Neuronal stem cell (in vitro differentiated cells): Measurements from ENCODE around the gene RPGRIP1L.

Experiments used
- DNase-seq: peaks from one replicate; pipeline ENCODE4 v3.0.0-alpha.2; 2013; ENCODE audit warnings: low spot score
- H2AFZ ChIP-seq: one replicate; pipeline ENCODE4 v1.6.1; 2013; ENCODE audit warnings: mild to moderate bottlenecking, low read length, inconsistent platforms
- H2AK5ac ChIP-seq: 2 replicates; pipeline ENCODE4 v1.6.1; 2013; ENCODE audit warnings: low read depth, mild to moderate bottlenecking, inconsistent platforms, low read length, moderate library complexity, mixed read lengths
- H2BK120ac ChIP-seq: 2 replicates; pipeline ENCODE4 v1.6.1; 2013; ENCODE audit warnings: low read depth, mild to moderate bottlenecking, inconsistent platforms, low read length, moderate library complexity, mixed read lengths
- H2BK12ac ChIP-seq: one replicate; pipeline ENCODE4 v1.6.1; 2013; ENCODE audit warnings: low read length, inconsistent platforms
- H2BK15ac ChIP-seq: 2 replicates; pipeline ENCODE4 v1.6.1; 2013; ENCODE audit warnings: mild to moderate bottlenecking, low read length, inconsistent platforms, mixed read lengths
- H2BK5ac ChIP-seq: one replicate; pipeline ENCODE4 v1.6.1; 2013; ENCODE audit warnings: inconsistent platforms, mild to moderate bottlenecking, low read length, moderate library complexity
- H3K14ac ChIP-seq: one replicate; pipeline ENCODE4 v1.6.1; 2013; ENCODE audit warnings: low read length, inconsistent platforms
- H3K18ac ChIP-seq: 2 replicates; pipeline ENCODE4 v1.6.1; 2013; ENCODE audit warnings: low read length, inconsistent platforms
- H3K23ac ChIP-seq: 2 replicates; pipeline ENCODE4 v1.6.1; 2013; ENCODE audit warnings: low read depth, mild to moderate bottlenecking, mixed read lengths, low read length, inconsistent platforms; ENCODE audit not compliant: poor library complexity
- H3K27ac ChIP-seq: replicated peaks from 3 replicates; pipeline ENCODE4 v1.5.1; 2013; ENCODE audit warnings: low read length, inconsistent platforms
- H3K27me3 ChIP-seq, 3 experiments: 2 replicates each; pipeline ENCODE4 v1.6.1; 2013; ENCODE audit warnings: low read length in 3 of 3, mild to moderate bottlenecking in 2 of 3, inconsistent platforms in 1 of 3, low read depth in 1 of 3, mixed read lengths in 1 of 3, moderate library complexity in 1 of 3; ENCODE audit not compliant: control insufficient read depth in 3 of 3, insufficient read depth in 3 of 3
- H3K36me3 ChIP-seq, 2 donors: replicated peaks in 1 of 2; 2 replicates each; pipeline ENCODE4 v1.6.1; 2013; ENCODE audit warnings: low read length in 2 of 2; ENCODE audit not compliant: control insufficient read depth in 2 of 2, insufficient read depth in 2 of 2
- H3K4ac ChIP-seq: 2 replicates; pipeline ENCODE4 v1.6.1; 2013; ENCODE audit warnings: inconsistent platforms, mild to moderate bottlenecking, low read length, moderate library complexity
- H3K4me1 ChIP-seq, 2 donors: 1 replicate in 1 of 2; 2 replicates in 1 of 2; pipeline ENCODE4 v1.6.1; 2013; ENCODE audit warnings: low read length in 2 of 2, low read depth in 1 of 2; ENCODE audit not compliant: control insufficient read depth in 2 of 2, insufficient read depth in 1 of 2
- H3K4me2 ChIP-seq: one replicate; pipeline ENCODE4 v1.6.1; 2013; ENCODE audit warnings: mild to moderate bottlenecking, low read length, inconsistent platforms; ENCODE audit not compliant: insufficient read depth, poor library complexity, severe bottlenecking
- H3K4me3 ChIP-seq, 2 donors: 2 replicates each; pipeline ENCODE4 v1.5.1; 2013; ENCODE audit warnings: low read length in 2 of 2, mild to moderate bottlenecking in 2 of 2, inconsistent platforms in 1 of 2, moderate library complexity in 1 of 2
- H3K79me1 ChIP-seq: one replicate; pipeline ENCODE4 v1.6.1; 2013; ENCODE audit warnings: low read depth, mild to moderate bottlenecking, inconsistent platforms, low read length, moderate library complexity
- H3K9ac ChIP-seq: one replicate; pipeline ENCODE4 v1.6.1; 2013; ENCODE audit warnings: mild to moderate bottlenecking, low read depth, low read length, inconsistent platforms; ENCODE audit not compliant: poor library complexity
- H3K9me3 ChIP-seq, 2 donors: replicated peaks in 1 of 2; 2 replicates each; pipeline versions ENCODE3 to v1.6.1; 2013; ENCODE audit warnings: low read length in 2 of 2, mild to moderate bottlenecking in 2 of 2, inconsistent platforms in 1 of 2, low read depth in 1 of 2, mixed read lengths in 1 of 2, moderate library complexity in 1 of 2; ENCODE audit not compliant: control insufficient read depth in 2 of 2, insufficient read depth in 1 of 2
- H4K8ac ChIP-seq: one replicate; pipeline ENCODE4 v1.6.1; 2013; ENCODE audit warnings: low read depth, mild to moderate bottlenecking, inconsistent platforms, low read length, moderate library complexity
- H4K91ac ChIP-seq: one replicate; pipeline ENCODE4 v1.6.1; 2013; ENCODE audit warnings: low read length, low read depth, mild to moderate bottlenecking, inconsistent platforms; ENCODE audit not compliant: poor library complexity
- WGBS, 2 donors: extraction: QIAGEN DNeasy Blood & Tissue Kit; methylation state at CpG; one replicate each; pipeline ENCODE4 v1.1.7; 2013; ENCODE audit warnings: missing lambda C conversion rate in 2 of 2, mixed read lengths in 1 of 2; ENCODE audit not compliant: insufficient read length in 2 of 2, insufficient replicate concordance in 1 of 2; ENCODE audit errors: extremely low coverage in 2 of 2; 5-methylcytosine and 5-hydroxymethylcytosine counted together

The RPGRIP1L gene

DNA sequence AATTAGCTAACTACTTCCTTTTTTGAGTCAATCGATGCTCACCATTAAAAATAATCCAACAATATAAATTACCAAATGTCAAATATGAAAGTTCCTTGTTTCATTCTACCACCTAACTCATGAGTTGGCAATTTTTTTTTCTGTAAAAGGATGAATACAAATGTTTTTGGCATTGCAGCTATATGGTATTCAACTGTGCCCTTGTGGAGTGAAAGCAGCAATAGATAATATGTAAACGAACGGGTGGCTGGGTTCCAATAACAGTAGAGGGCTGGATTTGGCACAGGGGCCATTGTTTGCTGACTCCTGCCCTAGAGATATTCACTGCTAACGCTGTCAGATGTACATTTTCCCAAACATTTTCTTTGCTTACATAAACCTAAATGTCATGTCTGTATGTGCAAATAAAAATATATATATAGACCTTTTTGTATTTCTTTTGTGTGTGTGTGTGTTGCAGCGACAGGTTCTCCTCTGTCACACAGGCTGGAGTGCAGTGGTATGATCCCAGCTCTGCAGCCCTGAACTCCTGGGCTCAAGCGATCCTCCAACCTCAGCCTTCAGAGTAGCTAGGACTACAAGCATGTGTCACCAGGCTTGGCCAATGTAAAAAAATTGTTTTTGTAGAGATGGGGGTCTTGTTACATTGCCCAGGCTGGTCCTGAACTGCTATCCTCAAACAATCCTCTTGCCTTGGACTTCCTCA, 73.9 kb downstream of the RPGRIP1L start:
- WGBS, 2 donors: no CpG with 5 or more reads among the region's 6 CpGs
- H4K8ac ChIP-seq: no peak overlapping the region

DNA sequence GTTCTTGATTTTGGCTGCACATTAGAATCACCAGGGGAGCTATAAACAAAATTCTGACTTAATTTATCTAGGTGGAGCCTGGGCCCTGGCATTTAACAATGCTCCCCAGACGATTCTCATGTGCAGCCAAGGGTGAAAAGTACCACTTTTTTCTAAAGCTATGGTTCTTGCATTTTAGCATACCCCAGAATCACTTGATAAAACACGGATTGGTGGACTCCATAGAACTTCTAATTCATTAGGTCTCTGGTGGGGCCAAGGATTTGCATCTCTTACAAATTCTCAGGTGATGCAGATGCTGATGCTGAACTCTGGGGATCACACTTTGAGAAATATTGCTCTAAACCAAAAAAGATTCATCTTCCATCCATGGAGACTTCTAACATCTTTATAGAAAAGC, 74.5 kb downstream of the RPGRIP1L start:
- peaks cover 0 to 18% of the 10 kb centered on the region in 2 donors for H3K36me3 ChIP-seq
- no CpG with 5 or more reads among the region's 2 CpGs for WGBS, 2 donors
- no peak overlapping the region for H2AFZ ChIP-seq
- H3K9ac ChIP-seq: no peak overlapping the region
- no peak overlapping the region for H3K4ac ChIP-seq
- no peak overlapping the region for H3K27ac ChIP-seq
- no peak overlapping the region for H3K14ac ChIP-seq
- no peaks in the 10 kb centered on the region for H3K27me3 ChIP-seq
- H3K9me3 ChIP-seq: no peaks in the 10 kb centered on the region
- no peak overlapping the region for H3K4me3 ChIP-seq
- no peak overlapping the region for H3K18ac ChIP-seq
- H4K91ac ChIP-seq: no peak overlapping the region
- H4K8ac ChIP-seq: no peak overlapping the region
- no peak overlapping the region for H2AK5ac ChIP-seq
- H2BK120ac ChIP-seq: no peak overlapping the region
- no peak overlapping the region for H2BK15ac ChIP-seq
- H3K79me1 ChIP-seq: no peaks in the 10 kb centered on the region
- DNase-seq: no peak
- H2BK12ac ChIP-seq: no peak overlapping the region
- H3K23ac ChIP-seq: no peak overlapping the region
- H2BK5ac ChIP-seq: no peak overlapping the region
- H3K4me2 ChIP-seq: no peak overlapping the region
- peaks cover 2 to 5% of the 10 kb centered on the region in 2 donors for H3K4me1 ChIP-seq

More for the DNA sequence above, 73.9 kb downstream of the RPGRIP1L start:
- no peak overlapping the region for H4K91ac ChIP-seq
- no peak overlapping the region for H3K4me2 ChIP-seq
- no peak overlapping the region for H3K14ac ChIP-seq
- no peak overlapping the region for H3K4me3 ChIP-seq
- H3K27ac ChIP-seq: no peak overlapping the region
- no peak overlapping the region for H2AFZ ChIP-seq
- H3K9ac ChIP-seq: no peak overlapping the region
- H2BK5ac ChIP-seq: no peak overlapping the region
- H3K18ac ChIP-seq: no peak overlapping the region
- DNase-seq: no peak
- H3K36me3 ChIP-seq: peaks cover 0 to 24% of the 10 kb centered on the region in 2 donors
- H3K27me3 ChIP-seq: no peaks in the 10 kb centered on the region
- H2BK120ac ChIP-seq: no peak overlapping the region
- H3K4me1 ChIP-seq: peaks cover 2 to 5% of the 10 kb centered on the region in 2 donors
- H2BK12ac ChIP-seq: no peak overlapping the region
- H3K9me3 ChIP-seq: peaks cover 0 to 2% of the 10 kb centered on the region in 2 donors
- no peak overlapping the region for H3K23ac ChIP-seq
- no peak overlapping the region for H2BK15ac ChIP-seq
- no peaks in the 10 kb centered on the region for H3K79me1 ChIP-seq
- no peak overlapping the region for H3K4ac ChIP-seq
- no peak overlapping the region for H2AK5ac ChIP-seq

DNA sequence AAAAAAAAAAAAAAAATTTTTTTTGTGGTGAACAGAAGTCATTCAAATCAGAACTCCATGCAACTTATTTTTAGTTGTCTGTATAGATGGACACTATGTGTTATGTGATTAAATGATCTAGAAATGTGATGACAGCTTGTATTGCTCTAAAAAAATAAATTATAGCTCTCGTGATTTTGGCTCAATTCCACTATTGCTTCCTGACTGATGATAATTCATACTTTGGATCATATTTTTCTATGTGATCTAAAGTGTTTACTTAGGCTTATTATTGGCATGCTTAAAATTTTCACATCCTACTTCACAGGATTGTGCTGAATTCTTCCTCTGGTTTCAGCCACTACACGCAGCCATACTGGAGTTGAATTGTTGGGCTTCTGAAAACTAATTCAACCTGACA, 76.8 kb downstream of the RPGRIP1L start:
- Histone ChIP-seq H3K9ac (no peak overlapping the region), H3K79me1 (no peaks in the 10 kb centered on the region), H2BK12ac (no peak overlapping the region), H2BK120ac (no peak overlapping the region), H3K4me3 (no peak overlapping the region), H2BK5ac (no peak overlapping the region), H3K36me3 (peaks cover 0 to 9% of the 10 kb centered on the region in 2 donors), H3K18ac (no peak overlapping the region), H3K23ac (no peak overlapping the region), H3K27ac (no peak overlapping the region), H4K8ac (no peak overlapping the region), H3K4ac (no peak overlapping the region), H4K91ac (no peak overlapping the region), H3K4me2 (no peak overlapping the region), H2BK15ac (no peak overlapping the region), H3K4me1 (no peaks in the 10 kb centered on the region), H3K27me3 (no peaks in the 10 kb centered on the region), H2AK5ac (no peak overlapping the region), H3K9me3 (no peaks in the 10 kb centered on the region), H2AFZ (no peak overlapping the region), H3K14ac (no peak overlapping the region)
- no CpG with 5 or more reads among the region's 2 CpGs for WGBS, 2 donors
- DNase-seq: no peak

DNA sequence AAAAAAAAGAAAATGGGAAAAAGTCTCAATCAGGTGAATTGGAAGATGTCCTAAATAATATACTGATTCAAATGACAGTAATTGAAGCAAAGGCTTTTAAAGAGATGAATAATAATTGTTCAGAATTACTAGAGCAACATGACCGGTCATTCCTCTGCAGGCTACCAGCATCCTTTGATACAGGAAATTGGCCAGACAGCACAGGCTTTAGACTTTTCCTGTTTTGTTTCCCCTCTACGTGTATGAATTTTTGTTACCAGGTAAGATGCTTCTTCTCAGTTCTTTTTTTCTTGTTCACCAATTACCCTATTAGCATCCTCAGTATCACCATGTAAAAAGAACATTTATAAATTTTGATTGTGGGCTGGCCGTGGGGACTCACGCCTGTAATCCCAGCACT, 77.5 kb downstream of the RPGRIP1L start:
- Histone ChIP-seq H2BK15ac (no peak overlapping the region), H3K4me1 (no peaks in the 10 kb centered on the region), H4K8ac (no peak overlapping the region), H3K36me3 (peaks cover 0 to 9% of the 10 kb centered on the region in 2 donors), H2AK5ac (no peak overlapping the region), H2BK5ac (no peak overlapping the region), H3K9me3 (no peaks in the 10 kb centered on the region), H2AFZ (no peak overlapping the region), H3K27ac (no peak overlapping the region), H2BK120ac (no peak overlapping the region), H3K79me1 (no peaks in the 10 kb centered on the region), H4K91ac (no peak overlapping the region), H3K14ac (no peak overlapping the region), H3K27me3 (no peaks in the 10 kb centered on the region), H3K18ac (no peak overlapping the region), H3K4me3 (no peak overlapping the region), H2BK12ac (no peak overlapping the region), H3K9ac (no peak overlapping the region), H3K23ac (no peak overlapping the region), H3K4ac (no peak overlapping the region), H3K4me2 (no peak overlapping the region)
- DNase-seq: no peak
- no CpG with 5 or more reads among the region's 4 CpGs for WGBS, 2 donors
